ENCODE measurements around the gene BRPF1. TPM values are rescaled to one million over a fixed set of nuclear protein-coding genes. Genes with fewer than 3 reads are reported as not detected.

The BRPF1 gene
- total RNA-seq, 6 experiments from 2014 or later: 3.5 to 5.4 (median 5.1) TPM

GRCh38 chr3:9780910-9781309 lies 49.4 kb downstream of the BRPF1 start:
- Histone ChIP-seq H3K9me3 (no peaks in the 10 kb centered on the region), H3K27ac (peak overlapping the region; percentile 59 to 83 (median 82)), H3K27me3 (no peaks in the 10 kb centered on the region), H3K4me1 (peaks cover 0 to 24% (median 17%) of the 10 kb centered on the region in 4 donors), H3K36me3 (peaks cover 0 to 36% (median 17%) of the 10 kb centered on the region in 4 donors), H3K4me3 (no peak overlapping the region)
- no peak for ATAC-seq
- intact Hi-C loops (cut with DNase I): no loop called here
- WGBS (ENCODE audit: insufficient coverage, low coverage, low lambda C conversion rate, missing lambda C conversion rate): 69% methylated on average over 4 of the region's 4 CpGs
- DNase-seq: no peak
- TF ChIP-seq POLR2A (IDR thresholded peaks at IDR 0.05): no peak
- no peak for TF ChIP-seq CTCF (IDR thresholded peaks at IDR 0.05)

GRCh38 chr3:9781551-9781950 lies 50.0 kb downstream of the BRPF1 start:
- Histone ChIP-seq H3K4me1 (peaks cover 0 to 24% (median 17%) of the 10 kb centered on the region in 4 donors), H3K27me3 (no peaks in the 10 kb centered on the region), H3K27ac (peak overlapping the region; percentile 57 to 83 (median 82)), H3K9me3 (no peaks in the 10 kb centered on the region), H3K36me3 (peaks cover 0 to 41% (median 17%) of the 10 kb centered on the region in 4 donors), H3K4me3 (no peak overlapping the region)
- no peak for ATAC-seq
- no peak for TF ChIP-seq POLR2A (IDR thresholded peaks at IDR 0.05)
- TF ChIP-seq CTCF (IDR thresholded peaks at IDR 0.05): no peak
- no peak for DNase-seq
- intact Hi-C loops (cut with DNase I): no loop called here
- WGBS (ENCODE audit: insufficient coverage, low coverage, low lambda C conversion rate, missing lambda C conversion rate): 33% methylated on average over 1 of the region's 1 CpG

GRCh38 chr3:9781978-9782603 lies 50.6 kb downstream of the BRPF1 start:
- Histone ChIP-seq H3K9me3 (no peaks in the 10 kb centered on the region), H3K36me3 (peaks cover 0 to 46% (median 20%) of the 10 kb centered on the region in 4 donors), H3K4me3 (no peak overlapping the region), H3K27ac (peak overlapping the region; percentile 57 to 83 (median 82)), H3K27me3 (no peaks in the 10 kb centered on the region), H3K4me1 (peaks cover 0 to 24% (median 17%) of the 10 kb centered on the region in 4 donors)
- no peak for DNase-seq
- WGBS (ENCODE audit: insufficient coverage, low coverage, low lambda C conversion rate, missing lambda C conversion rate): 38% methylated on average over 3 of the region's 3 CpGs
- intact Hi-C loops (cut with DNase I): no loop called here
- ATAC-seq: peak in 3 of 4 donors; percentile 41 to 51 (median 48)
- TF ChIP-seq CTCF (IDR thresholded peaks at IDR 0.05) (no peak), POLR2A (IDR thresholded peaks at IDR 0.05) (no peak)

DNA sequence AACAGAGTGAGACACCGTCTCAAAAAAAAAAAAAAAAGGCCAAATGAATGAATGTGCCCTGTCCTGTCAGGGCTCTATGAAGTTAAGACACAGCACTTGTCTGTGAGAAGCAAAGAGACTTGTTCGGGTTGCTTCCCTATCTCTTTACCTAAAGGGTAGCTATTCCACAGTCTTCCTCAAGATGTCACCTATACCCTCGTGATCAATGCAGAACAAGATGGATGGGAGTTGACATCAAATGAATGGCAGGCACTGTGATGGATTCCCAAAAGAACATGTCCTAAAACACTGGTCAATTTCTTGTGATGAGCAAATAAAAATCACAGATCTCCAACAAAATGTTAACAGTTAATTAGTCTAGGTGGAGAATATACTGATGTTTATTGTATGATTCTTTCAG lies 51.2 kb downstream of the BRPF1 start:
- Histone ChIP-seq H3K27ac (peak overlapping the region in 1 of 3 donors; percentile 57), H3K4me3 (no peak overlapping the region), H3K4me1 (peaks cover 0 to 24% (median 17%) of the 10 kb centered on the region in 4 donors), H3K27me3 (no peaks in the 10 kb centered on the region), H3K36me3 (peaks cover 0 to 48% (median 22%) of the 10 kb centered on the region in 4 donors), H3K9me3 (no peaks in the 10 kb centered on the region)
- TF ChIP-seq POLR2A (IDR thresholded peaks at IDR 0.05): no peak
- peak in 2 of 4 donors; percentile 20 to 26 for TF ChIP-seq CTCF (IDR thresholded peaks at IDR 0.05)
- 39% methylated on average over 3 of the region's 3 CpGs for WGBS (ENCODE audit: insufficient coverage, low coverage, low lambda C conversion rate, missing lambda C conversion rate)
- ATAC-seq: peak in 1 of 4 donors; percentile 17
- intact Hi-C loops (cut with DNase I): no loop called here
- DNase-seq: no peak

Data from right lobe of liver (tissue), 6 donors.